ENCODE data around the gene DNAH14.

DNA sequence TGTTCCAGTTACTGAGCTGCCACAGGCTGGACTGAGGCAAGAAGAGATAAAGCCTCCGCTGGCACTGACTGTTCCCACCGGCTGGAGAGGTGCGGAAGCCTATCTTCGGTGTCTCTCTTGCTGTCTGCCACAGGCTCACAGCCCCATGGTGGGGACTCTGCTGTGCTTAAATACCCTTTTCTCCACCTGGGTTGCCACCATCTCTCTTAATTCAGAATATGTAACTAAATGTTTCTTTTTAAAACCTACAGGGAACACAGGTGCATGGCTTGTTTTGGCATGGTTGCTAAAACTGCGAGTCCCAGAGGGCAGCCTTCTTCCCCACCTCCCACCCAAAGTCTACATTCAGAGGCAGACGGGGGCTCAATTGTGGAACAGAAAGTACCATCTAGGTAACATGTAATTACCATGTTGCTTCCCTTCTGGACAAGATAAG is 506.5 kb downstream of the DNAH14 start:
- TF ChIP-seq, protein P1, sequence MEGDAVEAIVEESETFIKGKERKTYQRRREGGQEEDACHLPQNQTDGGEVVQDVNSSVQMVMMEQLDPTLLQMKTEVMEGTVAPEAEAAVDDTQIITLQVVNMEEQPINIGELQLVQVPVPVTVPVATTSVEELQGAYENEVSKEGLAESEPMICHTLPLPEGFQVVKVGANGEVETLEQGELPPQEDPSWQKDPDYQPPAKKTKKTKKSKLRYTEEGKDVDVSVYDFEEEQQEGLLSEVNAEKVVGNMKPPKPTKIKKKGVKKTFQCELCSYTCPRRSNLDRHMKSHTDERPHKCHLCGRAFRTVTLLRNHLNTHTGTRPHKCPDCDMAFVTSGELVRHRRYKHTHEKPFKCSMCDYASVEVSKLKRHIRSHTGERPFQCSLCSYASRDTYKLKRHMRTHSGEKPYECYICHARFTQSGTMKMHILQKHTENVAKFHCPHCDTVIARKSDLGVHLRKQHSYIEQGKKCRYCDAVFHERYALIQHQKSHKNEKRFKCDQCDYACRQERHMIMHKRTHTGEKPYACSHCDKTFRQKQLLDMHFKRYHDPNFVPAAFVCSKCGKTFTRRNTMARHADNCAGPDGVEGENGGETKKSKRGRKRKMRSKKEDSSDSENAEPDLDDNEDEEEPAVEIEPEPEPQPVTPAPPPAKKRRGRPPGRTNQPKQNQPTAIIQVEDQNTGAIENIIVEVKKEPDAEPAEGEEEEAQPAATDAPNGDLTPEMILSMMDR (IDR thresholded peaks at IDR 0.05), result no peak
- no peak for TF ChIP-seq EZH2 (IDR thresholded peaks at IDR 0.05; ENCODE audit: borderline replicate concordance, insufficient read depth, low read depth, low read length, poor library complexity, severe bottlenecking)

Data from B cell (primary cell).